NCI-H2081 (cell line): ENCODE data around the gene KIF3C.

Source experiments
- DNase-seq, 2 experiments: peaks; one replicate each; lab custom pipeline; 2025; lab: John Stamatoyannopoulos, UW

Gene KIF3C

DNA sequence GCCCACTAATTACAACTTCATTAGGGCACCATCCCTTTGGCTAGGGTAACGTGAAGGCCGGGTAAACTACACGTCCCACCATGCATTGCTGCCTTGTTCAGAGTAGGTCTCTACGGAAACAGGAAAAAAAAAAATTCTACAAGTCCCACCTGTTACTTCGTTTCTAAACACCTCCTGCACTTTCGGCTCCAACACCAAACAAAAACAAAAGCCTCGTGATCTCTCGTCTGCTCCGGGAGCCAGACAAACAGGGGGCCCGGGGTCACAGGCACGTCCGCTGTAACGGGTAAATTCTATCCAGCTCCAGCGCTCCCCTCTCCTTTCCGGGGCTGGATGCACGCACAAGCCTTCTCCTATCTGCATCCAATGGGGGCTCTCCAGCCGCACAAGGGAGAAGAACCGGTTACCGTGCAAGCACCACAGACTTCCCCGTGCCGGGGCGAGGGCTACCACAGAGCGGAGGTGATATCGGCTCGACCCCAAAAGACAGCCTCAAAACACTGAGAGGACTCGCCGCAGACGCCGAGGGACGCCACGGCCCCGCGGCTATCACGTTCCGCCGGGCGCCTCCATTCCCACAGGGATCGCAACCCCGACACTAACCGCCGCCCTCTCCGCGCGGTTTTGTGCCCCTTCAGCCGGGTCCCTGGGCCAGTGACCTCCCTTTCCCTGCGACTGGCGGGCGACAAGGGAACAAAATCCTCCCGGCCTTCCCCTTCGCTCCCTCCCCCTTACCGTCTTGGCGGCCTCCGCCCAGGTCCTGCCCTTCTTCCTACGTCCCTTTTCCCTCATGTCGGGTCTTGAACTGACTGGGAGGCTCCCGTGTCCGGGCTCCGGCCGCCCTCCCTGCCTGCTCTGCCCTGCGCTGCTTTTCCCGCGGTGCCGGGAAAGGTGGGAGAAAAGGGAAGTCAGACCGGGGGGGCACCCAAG is 104.6 kb downstream of the KIF3C start:
- DNase-seq = peak; percentile 53 to 74
